ENCODE data around the gene SDF4.

- TF ChIP-seq POLR2A (IDR thresholded peaks at IDR 0.05) (no peak), CTCF (IDR thresholded peaks at IDR 0.05) (no peak), POLR2AphosphoS5 (IDR thresholded peaks at IDR 0.05; ENCODE audit: insufficient read depth in 1 of 2, low read depth in 1 of 2) (no peak)
Measured at GRCh38 chr1:1234180-1234808, 2.5 kb upstream of the SDF4 start.

All from vagina (tissue), 2 donors.